IMR-90 (cell line): ENCODE data around the gene RBM15B. TPM values are rescaled to one million over a fixed set of nuclear protein-coding genes. Genes with fewer than 3 reads are reported as not detected.

Experiments
- ATAC-seq: fragments of 200-7000 bp; cut with Tn5 transposase; 2 replicates; pipeline ENCODE4 v1.9.1; 2020; ENCODE audit warnings: low read depth, mild to moderate bottlenecking, moderate library complexity
- BruUV-seq: library from RNA; stranded (reverse); fragments of 400-500 nt; replicated peaks from 2 replicates; lab custom pipeline; 2021; lab: Mats Ljungman, UMichigan
- CTCF ChIA-PET: fragments of 300-600 bp; formaldehyde crosslinking; extraction: SDS; loops from one replicate; lab custom pipeline; 2021; ENCODE audit warnings: antibody characterized with exemption; lab: Yijun Ruan, JAX
- POLR2A ChIA-PET: fragments of 300-600 bp; sonication (Branson Sonifier 250); formaldehyde crosslinking; loops from one replicate; lab custom pipeline; 2022; ENCODE audit warnings: antibody characterized with exemption; ENCODE audit not compliant: unreplicated experiment; lab: Charles Lee
- DNase-seq: peaks from one replicate; pipeline ENCODE4 v3.0.0; 2013
- H2AFZ ChIP-seq: replicated peaks from 2 replicates; pipeline ENCODE3; 2013; ENCODE audit warnings: low read length, mild to moderate bottlenecking; ENCODE audit not compliant: poor library complexity
- H2AK5ac ChIP-seq: 2 replicates; pipeline ENCODE4 v1.6.1; 2013; ENCODE audit warnings: low read depth, low read length, inconsistent platforms
- H2AK9ac ChIP-seq: replicated peaks from 2 replicates; pipeline ENCODE3; 2013; ENCODE audit warnings: mild to moderate bottlenecking, low read depth, low read length, moderate library complexity; ENCODE audit not compliant: poor library complexity
- H2BK120ac ChIP-seq: 2 replicates; pipeline ENCODE4 v1.6.1; 2013; ENCODE audit warnings: low read depth, low read length, inconsistent platforms
- H2BK15ac ChIP-seq: 3 replicates; pipeline ENCODE4 v1.6.1; 2013; ENCODE audit warnings: low read depth, low read length, inconsistent platforms
- H2BK20ac ChIP-seq: 2 replicates; pipeline ENCODE4 v1.6.1; 2013; ENCODE audit warnings: low read depth, mild to moderate bottlenecking, inconsistent platforms, low read length, moderate library complexity
- H2BK5ac ChIP-seq: 2 replicates; pipeline ENCODE4 v1.6.1; 2013; ENCODE audit warnings: mild to moderate bottlenecking, low read depth, low read length, inconsistent platforms; ENCODE audit not compliant: poor library complexity, severe bottlenecking
- H3K14ac ChIP-seq: replicated peaks from 2 replicates; pipeline ENCODE4 v1.6.1; 2013; ENCODE audit warnings: low read depth, low read length, inconsistent platforms
- H3K18ac ChIP-seq: 2 replicates; pipeline ENCODE4 v1.6.1; 2013; ENCODE audit warnings: low read depth, low read length, control low read depth
- H3K23ac ChIP-seq: 2 replicates; pipeline ENCODE4 v1.6.1; 2013; ENCODE audit warnings: low read depth, low read length, inconsistent platforms
- H3K27ac ChIP-seq: 2 replicates; pipeline ENCODE4 v1.5.1; 2013; ENCODE audit warnings: mild to moderate bottlenecking, control low read depth, low read length; ENCODE audit not compliant: insufficient read depth
- H3K27me3 ChIP-seq: 2 replicates; pipeline ENCODE4 v1.6.1; 2013; ENCODE audit warnings: low read length; ENCODE audit not compliant: control insufficient read depth, insufficient read depth
- H3K36me3 ChIP-seq: 2 replicates; pipeline ENCODE4 v1.6.1; 2013; ENCODE audit warnings: low read length, mixed read lengths; ENCODE audit not compliant: control insufficient read depth, insufficient read depth
- H3K4ac ChIP-seq: 2 replicates; pipeline ENCODE4 v1.6.1; 2013; ENCODE audit warnings: low read depth, low read length, inconsistent platforms
- H3K4me1 ChIP-seq: 2 replicates; pipeline ENCODE4 v1.6.1; 2013; ENCODE audit warnings: low read length, mixed read lengths; ENCODE audit not compliant: control insufficient read depth, insufficient read depth
- H3K4me2 ChIP-seq: 2 replicates; pipeline ENCODE4 v1.6.1; 2013; ENCODE audit warnings: low read depth, mild to moderate bottlenecking, control low read depth, low read length, moderate library complexity
- H3K4me3 ChIP-seq: 2 replicates; pipeline ENCODE4 v1.5.1; 2013; ENCODE audit warnings: low read depth, mild to moderate bottlenecking, control low read depth, low read length, moderate library complexity; ENCODE audit not compliant: insufficient read depth
- H3K56ac ChIP-seq: 2 replicates; pipeline ENCODE4 v1.6.1; 2013; ENCODE audit warnings: low read length, inconsistent platforms; ENCODE audit not compliant: insufficient read depth; ENCODE audit errors: extremely low read depth
- H3K79me1 ChIP-seq, 2 experiments: 2 replicates each; pipeline ENCODE4 v1.6.1; 2013; ENCODE audit warnings: low read length in 2 of 2, inconsistent platforms in 1 of 2, low read depth in 1 of 2
- H3K9ac ChIP-seq: 2 replicates; pipeline ENCODE4 v1.6.1; 2013; ENCODE audit warnings: low read depth, low read length, control low read depth
- H3K9me1 ChIP-seq: 2 replicates; pipeline ENCODE4 v1.6.1; 2013; ENCODE audit warnings: low read length, inconsistent platforms; ENCODE audit not compliant: insufficient read depth
- H3K9me3 ChIP-seq: 2 replicates; pipeline ENCODE4 v1.6.1; 2013; ENCODE audit warnings: low read length; ENCODE audit not compliant: control insufficient read depth, insufficient read depth
- H4K20me1 ChIP-seq: 2 replicates; pipeline ENCODE4 v1.6.1; 2013; ENCODE audit warnings: low read length, inconsistent platforms; ENCODE audit not compliant: insufficient read depth
- H4K5ac ChIP-seq: 2 replicates; pipeline ENCODE4 v1.6.1; 2013; ENCODE audit warnings: mild to moderate bottlenecking, low read depth, low read length, control low read depth
- H4K8ac ChIP-seq, 2 experiments: 2 replicates each; pipeline ENCODE4 v1.6.1; 2013; ENCODE audit warnings: low read depth in 2 of 2, low read length in 2 of 2, control low read depth in 1 of 2, inconsistent platforms in 1 of 2
- H4K91ac ChIP-seq: 2 replicates; pipeline ENCODE4 v1.6.1; 2013; ENCODE audit warnings: low read depth, low read length, inconsistent platforms; ENCODE audit not compliant: insufficient read depth
- CEBPB ChIP-seq: IDR thresholded peaks from 2 replicates; pipeline ENCODE4 v1.6.1; 2012; ENCODE audit warnings: low read depth, low read length, improper control_type of control experiment
- NFE2L2 ChIP-seq: fragments of 150-350 bp; IDR thresholded peaks from 2 replicates; pipeline ENCODE4 v1.6.1; 2016; ENCODE audit warnings: low read depth, mild to moderate bottlenecking, low read length
- SMC3 ChIP-seq: fragments of 150-350 bp; IDR thresholded peaks from 2 replicates; pipeline ENCODE4 v1.6.1; 2016; ENCODE audit warnings: low read depth, mild to moderate bottlenecking, antibody characterized with exemption, low read length, moderate library complexity
- WGBS, 2 experiments: methylation state at CpG; one replicate each; pipeline versions ENCODE4 v1.1.5 to v1.1.7; 2013; ENCODE audit warnings: missing lambda C conversion rate in 2 of 2; ENCODE audit not compliant: insufficient read length in 1 of 2; ENCODE audit errors: extremely low coverage in 2 of 2; 5-methylcytosine and 5-hydroxymethylcytosine counted together
- dilution Hi-C: fragments of 300-500 bp; cut with HindIII; formaldehyde crosslinking; loops from one replicate; pipeline ENCODE4 v1.14.3; 2018; ENCODE audit warnings: low sequenced_read_pairs; ENCODE audit not compliant: unreplicated experiment
- in situ Hi-C: fragments of 300-500 bp; cut with MboI; formaldehyde crosslinking; loops from 3 replicates; pipeline ENCODE4 v1.14.3; 2019; ENCODE audit warnings: low sequenced_read_pairs, inconsistent platforms, mixed read lengths
- intact Hi-C: fragments of 100-400 bp; cut with micrococcal nuclease; formaldehyde crosslinking; loops from 2 replicates; pipeline ENCODE4 v1.10.0; 2022
- polyA plus RNA-seq, 3 experiments: library from polyadenylated mRNA; depleted of rRNA; stranded (reverse); fragments of >200 nt; gene quantifications; 2 replicates each; pipeline ENCODE4 v1.2.3, GENCODE V29; 2012; ENCODE audit warnings: low replicate concordance in 1 of 3
- total RNA-seq: library from RNA; depleted of rRNA; stranded (reverse); fragments of >200 nt; gene quantifications from 2 replicates; pipeline ENCODE4 v1.2.3, GENCODE V29; 2012

RBM15B gene
- total and polyA plus RNA-seq, 2 of the 4 experiments (the other 2 are of a cell fraction), result 16.2 to 17.4 TPM

- dilution Hi-C loops, result loop anchor here (25.0 kb wide), 1 partner anchor 238 kb away; no protein-coding TSS in a partner anchor
- Histone ChIP-seq H3K56ac (no peak overlapping the region), H3K14ac (no peak overlapping the region), H3K27ac (no peak overlapping the region), H4K8ac (no peak overlapping the region), H3K23ac (no peak overlapping the region), H2BK20ac (no peak overlapping the region), H3K27me3 (no peaks in the 10 kb centered on the region), H3K36me3 (no peaks in the 10 kb centered on the region), H3K9me3 (no peaks in the 10 kb centered on the region), H4K5ac (no peak overlapping the region), H2AK5ac (no peak overlapping the region), H4K20me1 (no peaks in the 10 kb centered on the region), H3K4me2 (no peak overlapping the region), H2BK5ac (no peak overlapping the region), H2BK120ac (no peak overlapping the region), H3K4ac (no peak overlapping the region), H4K91ac (no peak overlapping the region), H3K79me1 (no peaks in the 10 kb centered on the region), H3K9me1 (no peaks in the 10 kb centered on the region), H3K4me3 (no peak overlapping the region), H3K9ac (no peak overlapping the region), H2AK9ac (no peak overlapping the region), H3K18ac (no peak overlapping the region), H2BK15ac (no peak overlapping the region), H3K4me1 (no peaks in the 10 kb centered on the region), H2AFZ (no peak overlapping the region)
- in situ Hi-C loops, result no loop called here
- no TSS peak for BruUV-seq
- ATAC-seq (no peak), DNase-seq (no peak)
- CTCF ChIA-PET, result no interaction called here
- WGBS, 2 experiments, result no CpG with 5 or more reads among the region's 1 CpG
- POLR2A ChIA-PET, result interaction anchor here (0.6 kb wide), 1 partner anchor 35 kb away, joined by 3 read pairs; no protein-coding TSS in a partner anchor
- TF ChIP-seq SMC3 (no peak), NFE2L2 (no peak), CEBPB (no peak)
- intact Hi-C loops, result no loop called here
Observed at GRCh38 chr3:51350751-51351150, 40.3 kb upstream of the RBM15B start.
